KMS-11 (cell line): ENCODE data around the gene PIP4K2A.

ENCODE experiments used
- H2AFZ ChIP-seq: fragments of 200-600 bp; sonication (generic); 2 replicates; pipeline ENCODE4 v1.6.1; 2016; ENCODE audit warnings: antibody characterized with exemption, mixed run types, low read depth
- H3K27ac ChIP-seq: fragments of 200-600 bp; sonication (generic); 2 replicates; pipeline ENCODE4 v1.6.1; 2016; ENCODE audit warnings: mild to moderate bottlenecking, mixed run types
- H3K27me3 ChIP-seq: fragments of 200-600 bp; sonication (generic); 2 replicates; pipeline ENCODE4 v1.6.1; 2017; ENCODE audit warnings: mild to moderate bottlenecking, low read depth, mixed run types, moderate library complexity; ENCODE audit not compliant: insufficient read depth
- H3K36me3 ChIP-seq: fragments of 200-600 bp; sonication (generic); 2 replicates; pipeline ENCODE4 v1.6.1; 2017; ENCODE audit warnings: mild to moderate bottlenecking, mixed run types; ENCODE audit not compliant: insufficient read depth
- H3K4me1 ChIP-seq: fragments of 200-600 bp; sonication (generic); 2 replicates; pipeline ENCODE4 v1.6.1; 2016; ENCODE audit warnings: mild to moderate bottlenecking, low read depth, mixed run types; ENCODE audit not compliant: poor library complexity, severe bottlenecking
- H3K4me2 ChIP-seq: fragments of 200-600 bp; sonication (generic); 2 replicates; pipeline ENCODE4 v1.7.0; 2016; ENCODE audit warnings: mild to moderate bottlenecking, mixed run types
- H3K4me3 ChIP-seq: fragments of 200-600 bp; sonication (generic); IDR thresholded peaks from 2 replicates; pipeline ENCODE4 v1.6.1; 2017; ENCODE audit warnings: low read depth, low read length, mixed read lengths; ENCODE audit not compliant: insufficient read depth
- H3K79me2 ChIP-seq: fragments of 200-600 bp; sonication (generic); 2 replicates; pipeline ENCODE4 v1.6.1; 2016; ENCODE audit warnings: low read depth, mixed run types; ENCODE audit not compliant: insufficient read depth
- H3K9ac ChIP-seq: fragments of 200-600 bp; sonication (generic); 2 replicates; pipeline ENCODE4 v1.6.1; 2016; ENCODE audit warnings: mild to moderate bottlenecking, mixed run types
- H4K20me1 ChIP-seq: fragments of 200-600 bp; sonication (generic); 2 replicates; pipeline ENCODE4 v1.6.1; 2016; ENCODE audit warnings: mild to moderate bottlenecking, mixed run types; ENCODE audit not compliant: insufficient read depth
- CTCF ChIP-seq: fragments of 200-600 bp; sonication (generic); conservative IDR thresholded peaks from 2 replicates; pipeline ENCODE4 v1.6.1; 2017; ENCODE audit warnings: low read depth, mild to moderate bottlenecking, antibody characterized with exemption, low read length, moderate library complexity, mixed read lengths

Gene PIP4K2A

GRCh38 chr10:22491931-22492615 lies 222.3 kb downstream of the PIP4K2A start:
- Histone ChIP-seq H3K27ac (no peak overlapping the region), H3K9ac (no peak overlapping the region), H3K4me3 (no peak overlapping the region), H3K79me2 (no peaks in the 10 kb centered on the region), H4K20me1 (no peaks in the 10 kb centered on the region), H2AFZ (no peak overlapping the region), H3K27me3 (no peaks in the 10 kb centered on the region), H3K36me3 (no peaks in the 10 kb centered on the region), H3K4me2 (no peak overlapping the region), H3K4me1 (no peaks in the 10 kb centered on the region)
- TF ChIP-seq CTCF = no peak

DNA sequence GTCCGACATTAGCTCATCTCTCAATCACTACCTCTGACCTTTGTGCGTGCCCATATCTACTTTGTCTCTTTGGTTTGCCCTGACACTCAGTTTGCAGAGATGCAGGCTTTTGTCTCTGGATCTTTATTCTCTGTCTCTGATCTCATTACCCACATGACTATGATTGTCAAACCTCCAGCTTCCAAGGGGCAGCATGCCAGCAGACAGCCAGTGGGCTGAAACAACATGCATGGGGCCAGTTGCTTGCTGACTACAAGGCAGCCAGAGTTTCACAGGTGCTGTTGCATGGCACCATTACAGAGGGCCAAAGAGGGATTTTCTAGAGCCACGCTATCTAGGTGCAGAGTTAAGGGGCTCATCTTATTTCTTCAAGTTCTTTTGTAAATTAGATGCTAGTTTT lies 222.9 kb downstream of the PIP4K2A start:
- Histone ChIP-seq H3K4me3 (no peak overlapping the region), H3K9ac (no peak overlapping the region), H3K79me2 (no peaks in the 10 kb centered on the region), H2AFZ (no peak overlapping the region), H3K4me1 (no peaks in the 10 kb centered on the region), H3K36me3 (no peaks in the 10 kb centered on the region), H4K20me1 (no peaks in the 10 kb centered on the region), H3K27ac (no peak overlapping the region), H3K27me3 (no peaks in the 10 kb centered on the region), H3K4me2 (no peak overlapping the region)
- no peak for TF ChIP-seq CTCF

DNA sequence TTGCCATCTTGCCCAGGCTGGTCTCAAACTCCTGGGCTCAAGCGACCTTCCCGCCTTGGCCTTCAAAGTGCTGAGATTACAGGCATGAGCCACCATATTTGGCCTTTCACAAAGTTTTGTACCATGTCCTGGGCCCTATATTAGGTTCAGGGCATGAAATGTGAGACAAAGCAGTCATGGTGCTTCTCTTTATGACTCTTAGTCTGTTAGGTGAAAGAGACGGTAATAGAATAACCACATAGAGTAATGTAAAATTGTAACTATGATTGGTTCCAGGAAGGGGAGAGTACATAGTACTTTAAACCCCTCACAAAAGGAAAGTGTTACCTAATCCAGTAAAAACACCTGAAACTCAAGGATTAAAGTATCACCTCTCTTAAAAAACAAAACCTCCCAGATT lies 224.4 kb downstream of the PIP4K2A start:
- Histone ChIP-seq H3K4me1 (no peaks in the 10 kb centered on the region), H3K4me3 (no peak overlapping the region), H3K36me3 (no peaks in the 10 kb centered on the region), H3K9ac (no peak overlapping the region), H3K27ac (no peak overlapping the region), H4K20me1 (no peaks in the 10 kb centered on the region), H3K79me2 (no peaks in the 10 kb centered on the region), H2AFZ (no peak overlapping the region), H3K27me3 (no peaks in the 10 kb centered on the region), H3K4me2 (no peak overlapping the region)
- no peak for TF ChIP-seq CTCF

DNA sequence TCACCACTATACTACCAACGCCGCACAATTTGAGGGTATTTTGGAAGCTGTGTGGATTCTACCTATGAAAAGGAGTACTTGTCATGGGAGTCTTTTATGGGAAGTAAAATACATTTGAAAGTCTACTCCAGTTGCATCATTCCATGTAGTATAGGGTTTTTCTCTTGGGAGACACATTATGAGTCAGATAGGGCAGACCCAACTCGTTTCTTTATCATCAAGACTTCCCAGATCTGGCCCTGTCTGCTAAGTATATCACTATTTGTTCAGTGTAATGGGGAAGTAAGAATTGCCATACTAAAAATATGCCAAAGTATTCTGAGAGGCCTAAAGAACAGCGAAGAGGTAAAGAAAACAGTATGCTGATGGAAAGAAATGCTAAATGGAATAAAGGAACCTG lies 224.9 kb downstream of the PIP4K2A start:
- Histone ChIP-seq H3K4me3 (no peak overlapping the region), H3K27me3 (no peaks in the 10 kb centered on the region), H2AFZ (no peak overlapping the region), H3K27ac (no peak overlapping the region), H4K20me1 (no peaks in the 10 kb centered on the region), H3K9ac (no peak overlapping the region), H3K4me1 (no peaks in the 10 kb centered on the region), H3K4me2 (no peak overlapping the region), H3K79me2 (no peaks in the 10 kb centered on the region), H3K36me3 (no peaks in the 10 kb centered on the region)
- TF ChIP-seq CTCF = no peak
